GM21528 (cell line): ENCODE results near the gene EML1.

Experiments
- ATAC-seq: cut with Tn5 transposase; IDR thresholded peaks from one replicate; pipeline ENCODE4 v1.9.1; 2021; ENCODE audit warnings: mild to moderate bottlenecking, moderate library complexity; ENCODE audit not compliant: unreplicated experiment, low FRiP score

Gene EML1

DNA sequence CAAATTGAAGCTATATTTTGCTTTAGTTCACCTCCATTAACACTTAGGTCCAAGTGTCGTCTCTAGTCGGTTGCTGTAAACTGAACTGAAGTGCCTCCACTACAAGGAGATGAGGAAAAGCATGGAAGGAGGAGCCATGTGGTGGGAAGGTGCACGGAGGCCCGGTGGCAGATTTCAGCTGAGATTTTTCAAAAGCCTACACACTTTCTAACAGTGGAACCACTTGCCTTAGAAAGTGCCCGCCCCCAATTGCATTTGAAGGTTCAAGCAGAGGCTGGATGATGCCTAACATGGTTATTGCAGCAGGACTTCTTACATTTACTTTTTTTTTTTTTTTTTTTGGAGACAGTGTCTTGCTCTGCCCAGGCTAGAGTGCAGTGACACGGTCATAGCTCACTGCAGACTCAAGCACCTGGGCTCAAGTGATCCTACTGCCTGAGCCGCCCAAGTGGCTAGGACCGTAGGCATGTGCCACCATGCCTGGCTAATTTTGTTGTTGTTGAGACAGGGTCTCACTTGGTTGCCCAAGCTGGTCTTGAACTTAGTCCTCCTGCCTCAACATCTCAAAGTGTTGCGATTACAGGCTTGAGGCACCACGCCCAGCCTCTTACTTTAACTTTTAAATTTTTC lies 27.6 kb downstream of the EML1 start:
- ATAC-seq = no peak

GRCh38 chr14:99821519-99822508 lies 28.6 kb downstream of the EML1 start:
- no peak for ATAC-seq

- ATAC-seq = no peak
These were observed 29.7 kb downstream of the EML1 start for GRCh38 chr14:99822800-99823455.

GRCh38 chr14:99824776-99825175 lies 31.6 kb downstream of the EML1 start:
- no peak for ATAC-seq

DNA sequence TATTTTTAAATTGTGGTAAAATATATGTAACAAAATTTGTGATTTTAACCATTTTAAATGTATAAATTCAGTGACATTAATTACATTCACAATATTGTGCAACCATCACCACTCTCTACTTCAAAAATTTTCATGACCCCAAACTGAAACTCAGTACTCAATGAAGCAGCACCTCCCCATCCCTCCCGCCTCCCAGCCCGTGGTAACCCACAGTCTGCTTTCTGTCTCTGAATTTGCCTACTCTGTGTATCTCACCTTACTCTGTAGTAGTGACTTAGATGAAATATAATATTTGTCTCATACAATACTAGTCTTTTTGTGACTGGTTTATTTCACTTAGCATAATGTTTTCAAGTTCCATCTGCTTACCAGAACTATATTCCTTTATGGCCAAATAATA lies 36.2 kb downstream of the EML1 start:
- no peak for ATAC-seq

- ATAC-seq = no peak
These were observed 38.1 kb downstream of the EML1 start for GRCh38 chr14:99831303-99831702.

DNA sequence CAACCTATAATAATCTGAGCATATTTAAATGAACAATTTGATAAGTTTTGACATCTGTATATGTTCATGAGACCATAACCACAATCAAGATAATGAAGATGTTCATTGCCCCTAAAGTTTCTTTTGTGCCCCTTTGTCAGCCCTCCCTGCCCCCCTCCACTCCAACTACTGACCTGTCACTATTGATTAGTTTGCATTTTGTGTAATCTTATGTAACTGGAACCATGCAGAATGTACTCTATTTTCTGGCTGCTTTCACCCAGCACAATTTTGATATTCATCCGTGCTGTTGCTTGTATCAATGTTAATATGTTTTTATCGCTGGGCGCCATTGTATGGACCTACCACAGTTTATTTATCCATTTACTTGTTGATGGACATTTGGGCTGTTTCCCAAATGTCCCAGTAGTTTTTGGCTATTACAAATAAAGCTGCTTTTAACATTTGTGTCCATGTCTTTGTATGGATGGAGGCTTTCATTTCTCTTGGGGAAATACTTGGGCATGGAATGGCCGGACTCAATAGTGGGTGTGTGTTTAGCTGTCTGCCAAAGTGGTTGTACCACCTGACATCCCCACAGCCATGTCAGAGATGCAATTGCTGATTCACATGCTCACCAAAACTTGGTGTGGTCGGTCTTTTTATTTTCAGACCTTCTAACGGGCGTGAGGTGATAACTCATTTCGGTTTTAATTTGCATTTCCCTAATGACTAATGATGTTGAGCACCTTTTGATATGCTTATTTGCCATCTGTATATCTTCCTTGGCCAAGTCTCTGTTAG lies 38.9 kb downstream of the EML1 start:
- ATAC-seq = no peak

- ATAC-seq = no peak
These were observed 44.6 kb downstream of the EML1 start for GRCh38 chr14:99837822-99838221.

GRCh38 chr14:99838639-99839134 lies 45.5 kb downstream of the EML1 start:
- ATAC-seq = no peak

GRCh38 chr14:99839696-99840095 lies 46.5 kb downstream of the EML1 start:
- no peak for ATAC-seq

DNA sequence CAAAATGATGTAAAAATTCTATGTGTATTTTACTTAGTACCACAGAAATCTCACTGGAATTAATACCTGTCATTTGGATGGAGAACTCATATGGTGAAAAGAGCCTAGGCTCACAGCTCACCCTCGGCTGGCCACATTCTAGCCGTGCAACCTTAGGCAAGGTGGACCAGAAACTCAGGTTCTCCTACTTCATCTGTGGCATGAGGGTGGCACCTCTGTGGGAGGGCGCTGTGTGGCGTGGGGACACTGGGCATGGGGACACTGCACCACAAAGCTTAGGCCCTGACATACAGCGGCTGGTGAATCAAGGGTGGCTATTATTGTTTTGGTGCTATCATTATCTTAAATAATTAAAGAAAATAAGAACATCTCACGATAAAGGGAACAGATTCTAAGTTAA lies 47.1 kb downstream of the EML1 start:
- ATAC-seq = no peak

- no peak for ATAC-seq
These were observed 47.6 kb downstream of the EML1 start for GRCh38 chr14:99840774-99841305.

DNA sequence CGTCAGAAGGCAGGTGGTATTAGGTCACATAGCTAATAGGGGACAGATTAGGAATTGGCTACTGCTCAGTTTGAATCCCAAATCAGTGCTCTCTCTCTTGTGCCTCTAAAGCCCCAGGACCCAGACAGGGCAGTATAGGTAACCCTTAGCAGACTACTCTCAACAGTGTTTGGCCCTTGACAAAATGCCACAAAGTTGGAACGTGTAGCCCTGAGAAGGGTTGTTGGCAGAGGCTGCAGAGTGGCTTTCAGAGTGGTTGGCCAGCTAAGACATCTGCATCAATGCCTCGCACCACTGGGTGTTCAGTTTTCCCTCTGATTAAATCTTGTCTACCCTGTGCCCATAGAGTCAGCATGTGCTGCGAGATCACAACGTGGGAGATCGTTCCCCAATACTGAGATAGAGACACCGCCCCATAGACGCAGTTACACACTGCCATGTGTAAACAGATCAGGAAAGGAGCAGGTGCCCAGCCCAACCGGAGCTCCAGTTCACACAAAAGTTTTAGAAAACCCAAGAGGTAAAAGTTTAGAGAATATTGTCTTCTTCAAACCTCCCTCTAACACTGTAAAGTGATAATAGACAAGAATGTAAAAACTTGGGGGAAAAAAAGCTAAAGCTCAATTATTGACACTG lies 48.3 kb downstream of the EML1 start:
- ATAC-seq = no peak

GRCh38 chr14:99842141-99842540 lies 48.9 kb downstream of the EML1 start:
- ATAC-seq = no peak

GRCh38 chr14:99846808-99847207 lies 53.6 kb downstream of the EML1 start:
- no peak for ATAC-seq

- no peak for ATAC-seq
These were observed 57.5 kb downstream of the EML1 start for GRCh38 chr14:99850709-99851108.

DNA sequence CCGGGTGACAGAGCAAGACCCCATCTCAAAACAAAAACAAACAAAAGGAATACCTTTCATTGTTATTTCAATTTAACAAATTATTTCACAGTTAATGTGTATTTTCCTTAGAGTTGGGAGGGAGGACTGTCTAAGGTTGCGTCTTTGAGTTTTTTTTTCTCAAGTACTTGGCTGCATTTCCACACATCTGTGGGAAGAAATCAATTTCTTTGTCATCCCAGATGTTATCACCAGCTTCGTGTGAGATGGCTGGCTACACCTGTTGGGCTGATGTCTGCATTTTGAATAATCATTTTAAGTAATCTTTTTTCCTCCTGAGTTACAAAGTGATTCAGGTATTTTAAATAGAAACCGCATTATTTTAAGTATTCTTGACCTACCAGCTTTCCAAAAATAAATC lies 59.4 kb downstream of the EML1 start:
- ATAC-seq = no peak

DNA sequence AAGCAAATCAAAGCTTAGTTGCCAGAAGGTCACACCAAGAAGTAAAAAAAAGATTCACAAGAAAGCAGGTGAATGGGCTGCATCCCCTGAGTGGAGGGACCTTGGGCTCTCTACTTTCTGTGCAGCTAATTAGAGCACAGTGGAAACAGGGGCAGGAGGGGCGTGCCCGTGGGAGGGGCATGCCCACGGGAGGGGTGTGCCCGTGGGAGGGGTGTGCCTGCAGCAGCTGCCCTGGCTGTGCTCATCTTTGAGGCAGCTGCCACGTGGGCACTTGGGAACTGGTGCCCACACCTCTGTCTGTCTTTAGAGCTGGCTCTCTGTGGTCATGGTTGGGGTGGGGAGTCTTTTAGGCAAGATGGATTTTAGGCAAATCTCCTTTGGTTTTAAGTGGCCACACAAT lies 60.0 kb downstream of the EML1 start:
- ATAC-seq = no peak

- ATAC-seq = no peak
These were observed 61.6 kb downstream of the EML1 start for GRCh38 chr14:99854831-99855230.

DNA sequence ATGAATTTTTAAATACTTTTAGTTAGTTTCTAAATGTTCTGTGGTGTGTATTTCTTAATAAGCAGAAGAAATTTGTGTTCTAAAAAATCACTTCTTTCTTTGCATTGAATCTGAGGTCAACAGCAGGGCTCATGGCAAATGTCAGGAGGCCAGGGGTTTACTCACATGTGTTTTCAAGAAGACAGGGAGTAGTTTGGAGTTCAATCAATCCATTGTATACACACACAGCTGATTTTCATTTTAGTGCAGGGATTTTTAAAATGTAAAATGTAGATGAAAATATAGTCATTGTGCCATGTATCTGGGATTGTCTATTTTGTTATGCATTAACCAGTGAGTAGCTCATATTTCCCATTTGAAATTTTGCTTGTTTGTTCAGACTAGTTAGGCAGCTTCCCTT lies 62.1 kb downstream of the EML1 start:
- ATAC-seq = no peak
